BJ (cell line): Measurements from ENCODE around the gene IGF2R. TPM values are rescaled to one million over a fixed set of nuclear protein-coding genes. Genes with fewer than 3 reads are reported as not detected.
A peak's percentile ranks its signal among the peaks of the same experiment; 100 is the strongest.

ENCODE experiments used
- CTCF ChIA-PET: fragments of 350-600 bp; formaldehyde crosslinking; extraction: SDS; loops from one replicate; lab custom pipeline; 2021; ENCODE audit warnings: antibody characterized with exemption, inconsistent platforms; lab: Yijun Ruan, JAX
- POLR2A ChIA-PET: fragments of 300-600 bp; sonication (Branson Sonifier 250); formaldehyde crosslinking; extraction: SDS; loops from one replicate; lab custom pipeline; 2021; ENCODE audit warnings: antibody characterized with exemption; lab: Charles Lee
- DNase-seq: peaks from one replicate; pipeline ENCODE4 v3.0.0-alpha.2; 2011; ENCODE audit warnings: low read depth
- H3K27me3 ChIP-seq: 2 replicates; pipeline ENCODE4 v1.6.0; 2011; ENCODE audit warnings: low read length; ENCODE audit not compliant: control insufficient read depth, insufficient read depth
- H3K36me3 ChIP-seq: 2 replicates; pipeline ENCODE4 v1.5.1; 2011; ENCODE audit warnings: low read length; ENCODE audit not compliant: control insufficient read depth, insufficient read depth
- H3K4me3 ChIP-seq: 2 replicates; pipeline ENCODE4 v1.5.1; 2011; ENCODE audit warnings: low read depth, mild to moderate bottlenecking, control low read depth, low read length
- polyA plus RNA-seq: library from polyadenylated mRNA; depleted of rRNA; stranded (reverse); fragments of >200 nt; gene quantifications from 2 replicates; pipeline ENCODE4 v1.2.3, GENCODE V29; 2011
- TF ChIP-seq, protein P1 (sequence below): IDR thresholded peaks from 2 replicates; pipeline ENCODE4 v1.5.1; 2011; ENCODE audit warnings: low read depth, mild to moderate bottlenecking, control low read depth, inconsistent platforms, low read length, moderate library complexity; ENCODE audit not compliant: insufficient read depth

IGF2R gene
- polyA plus RNA-seq, 1 experiment, result 39.4 TPM

DNA sequence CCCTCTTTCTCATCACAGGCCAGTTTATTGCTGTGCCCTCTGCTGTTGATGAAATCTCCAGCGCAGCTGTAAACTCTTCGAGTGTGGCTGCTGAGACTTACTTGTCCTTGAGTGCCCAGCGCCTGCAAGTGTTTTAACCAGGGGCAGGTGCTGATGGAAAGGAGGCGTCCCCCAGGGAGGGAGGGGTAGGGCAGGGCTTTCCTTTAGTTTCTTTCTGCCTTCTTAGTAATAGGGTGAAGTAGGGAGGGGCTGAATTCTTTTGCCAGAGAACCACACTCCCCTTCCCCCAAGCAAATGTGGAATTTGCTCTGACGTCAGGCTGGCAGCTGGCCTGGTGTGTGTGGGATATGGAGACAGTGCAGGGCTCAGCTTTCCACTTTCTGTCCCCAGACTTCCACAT, 61.2 kb downstream of the IGF2R start:
- ChIA-PET POLR2A (no interaction called here), CTCF (no interaction called here)
- peak; percentile 86 for DNase-seq
- Histone ChIP-seq H3K36me3 (peaks cover 22% of the 10 kb centered on the region), H3K4me3 (no peak overlapping the region), H3K27me3 (no peaks in the 10 kb centered on the region)
- TF ChIP-seq, protein P1, sequence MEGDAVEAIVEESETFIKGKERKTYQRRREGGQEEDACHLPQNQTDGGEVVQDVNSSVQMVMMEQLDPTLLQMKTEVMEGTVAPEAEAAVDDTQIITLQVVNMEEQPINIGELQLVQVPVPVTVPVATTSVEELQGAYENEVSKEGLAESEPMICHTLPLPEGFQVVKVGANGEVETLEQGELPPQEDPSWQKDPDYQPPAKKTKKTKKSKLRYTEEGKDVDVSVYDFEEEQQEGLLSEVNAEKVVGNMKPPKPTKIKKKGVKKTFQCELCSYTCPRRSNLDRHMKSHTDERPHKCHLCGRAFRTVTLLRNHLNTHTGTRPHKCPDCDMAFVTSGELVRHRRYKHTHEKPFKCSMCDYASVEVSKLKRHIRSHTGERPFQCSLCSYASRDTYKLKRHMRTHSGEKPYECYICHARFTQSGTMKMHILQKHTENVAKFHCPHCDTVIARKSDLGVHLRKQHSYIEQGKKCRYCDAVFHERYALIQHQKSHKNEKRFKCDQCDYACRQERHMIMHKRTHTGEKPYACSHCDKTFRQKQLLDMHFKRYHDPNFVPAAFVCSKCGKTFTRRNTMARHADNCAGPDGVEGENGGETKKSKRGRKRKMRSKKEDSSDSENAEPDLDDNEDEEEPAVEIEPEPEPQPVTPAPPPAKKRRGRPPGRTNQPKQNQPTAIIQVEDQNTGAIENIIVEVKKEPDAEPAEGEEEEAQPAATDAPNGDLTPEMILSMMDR, result no peak

DNA sequence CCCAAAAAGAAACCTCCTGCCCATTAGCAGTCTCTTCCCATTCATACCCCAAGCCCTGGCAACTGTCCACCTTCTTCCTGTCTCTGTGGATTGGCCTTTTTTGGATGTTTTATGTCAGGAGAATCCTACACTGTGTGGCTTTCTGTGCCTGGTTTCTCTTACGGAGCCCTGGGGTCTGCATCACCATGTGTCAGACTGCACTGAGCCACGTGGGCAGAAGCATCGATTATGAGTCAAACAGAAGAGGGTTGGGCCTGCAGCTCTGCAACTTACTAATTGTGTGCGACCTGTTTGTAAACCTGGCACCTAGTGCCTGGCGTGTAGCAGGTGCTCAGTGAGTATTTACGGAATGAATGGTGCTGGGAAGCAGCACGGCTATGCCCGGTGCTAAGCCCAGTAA, 62.6 kb downstream of the IGF2R start:
- POLR2A ChIA-PET, result no interaction called here
- CTCF ChIA-PET, result no interaction called here
- no peak for DNase-seq
- TF ChIP-seq, protein P1, result no peak
- Histone ChIP-seq H3K27me3 (no peaks in the 10 kb centered on the region), H3K36me3 (peaks cover 27% of the 10 kb centered on the region), H3K4me3 (no peak overlapping the region)

DNA sequence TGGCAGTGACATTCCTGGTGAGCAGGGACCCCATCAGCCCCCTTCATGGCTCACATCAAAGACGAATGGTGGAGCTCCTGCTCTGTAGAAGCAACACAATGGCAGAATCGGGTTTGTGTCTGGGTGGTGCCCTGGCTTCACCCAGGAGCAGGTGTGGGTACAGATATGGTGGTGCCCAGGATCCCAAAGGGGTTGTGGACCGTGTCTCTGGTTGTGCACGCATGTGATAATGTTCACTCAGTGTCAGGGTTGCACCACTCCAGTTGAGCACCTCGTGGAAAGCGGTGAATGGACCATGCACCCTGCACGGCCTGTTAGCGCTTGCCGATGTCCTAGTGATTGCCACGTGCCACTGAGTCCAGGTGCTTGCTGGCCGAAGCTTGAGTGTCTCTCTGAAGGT, 63.0 kb downstream of the IGF2R start:
- TF ChIP-seq, protein P1, result no peak
- DNase-seq, result no peak
- Histone ChIP-seq H3K36me3 (peaks cover 25% of the 10 kb centered on the region), H3K27me3 (no peaks in the 10 kb centered on the region), H3K4me3 (no peak overlapping the region)
- ChIA-PET CTCF (interaction anchor here (1.3 kb wide), 1 partner anchor 10 kb away, joined by 4 read pairs; no protein-coding TSS in a partner anchor), POLR2A (no interaction called here)

DNA sequence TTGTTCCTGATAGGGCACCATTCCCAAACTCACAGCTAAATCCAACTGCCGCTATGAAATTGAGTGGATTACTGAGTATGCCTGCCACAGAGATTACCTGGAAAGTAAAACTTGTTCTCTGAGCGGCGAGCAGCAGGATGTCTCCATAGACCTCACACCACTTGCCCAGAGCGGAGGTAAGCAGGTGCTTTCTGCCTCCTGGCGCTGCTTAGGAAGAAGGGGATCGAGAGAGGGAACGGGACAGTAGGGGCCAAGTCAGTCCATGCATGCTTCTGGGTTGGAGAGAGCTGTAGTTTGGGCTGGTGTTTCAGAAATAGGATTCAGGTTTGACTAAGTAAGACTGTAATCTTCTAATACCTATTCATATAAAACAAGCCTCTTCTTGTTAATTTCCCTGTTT, 63.7 kb downstream of the IGF2R start:
- TF ChIP-seq, protein P1, result no peak
- peaks cover 21% of the 10 kb centered on the region for H3K36me3 ChIP-seq
- DNase-seq, result no peak
- POLR2A ChIA-PET, result no interaction called here
- CTCF ChIA-PET, result interaction anchor here (1.3 kb wide), 1 partner anchor 9 kb away, joined by 4 read pairs; no protein-coding TSS in a partner anchor
- no peaks in the 10 kb centered on the region for H3K27me3 ChIP-seq
- H3K4me3 ChIP-seq, result no peak overlapping the region

DNA sequence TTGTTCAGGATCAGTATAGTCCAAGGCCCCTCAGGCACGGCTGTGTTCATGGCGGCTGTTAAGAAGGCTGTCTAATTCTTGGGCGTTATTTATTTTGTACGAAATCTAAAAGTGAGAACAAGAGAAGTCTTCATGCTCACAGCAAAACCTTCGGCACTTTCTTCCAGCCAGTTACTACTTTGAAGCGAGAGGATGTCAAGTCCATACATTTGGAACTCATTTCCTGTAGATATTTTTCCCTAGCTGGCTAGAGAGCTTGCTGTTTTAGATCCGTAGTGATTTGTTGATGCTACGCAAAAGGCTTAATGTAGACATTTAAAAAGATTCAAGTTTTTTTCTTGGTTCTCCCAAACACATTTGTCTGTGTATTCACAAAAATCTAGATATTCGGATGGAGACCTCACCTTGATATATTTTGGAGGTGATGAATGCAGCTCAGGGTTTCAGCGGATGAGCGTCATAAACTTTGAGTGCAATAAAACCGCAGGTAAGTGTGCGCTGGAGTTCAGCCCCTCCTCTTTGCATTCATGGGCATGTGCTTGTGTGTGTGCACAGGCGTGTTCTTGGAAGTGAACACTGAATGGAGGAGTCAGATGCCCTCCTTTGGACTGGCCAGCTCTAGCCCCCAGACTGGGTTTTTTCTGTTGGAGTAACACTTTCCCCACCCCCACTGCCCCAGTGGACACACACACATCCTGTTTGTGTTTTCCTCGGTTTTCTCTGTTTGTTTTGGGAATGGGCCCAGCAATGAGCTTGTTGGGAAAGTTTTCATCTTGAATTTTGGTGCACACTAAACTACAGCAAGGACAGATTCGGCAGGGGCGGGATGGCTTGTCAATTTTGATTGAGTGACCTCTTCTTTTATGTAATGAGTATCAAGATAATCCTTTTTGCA, 65.4 kb downstream of the IGF2R start:
- H3K36me3 ChIP-seq, result peaks cover 21% of the 10 kb centered on the region
- DNase-seq, result no peak
- TF ChIP-seq, protein P1, result no peak
- POLR2A ChIA-PET, result no interaction called here
- no peak overlapping the region for H3K4me3 ChIP-seq
- CTCF ChIA-PET, result no interaction called here
- H3K27me3 ChIP-seq, result no peaks in the 10 kb centered on the region
